Nephron progenitor cell (in vitro differentiated cells): ENCODE results near the gene FYN.

Source experiments
- DNase-seq: peaks from one replicate; pipeline ENCODE4 v3.0.0; 2021
- H3K27ac Mint-ChIP-seq: 2 replicates; pipeline ENCODE4 v1.8.0; 2021; ENCODE audit warnings: mild to moderate bottlenecking, moderate library complexity, mixed read lengths
- H3K27me3 Mint-ChIP-seq: 2 replicates; pipeline ENCODE4 v1.8.0; 2021; ENCODE audit warnings: mild to moderate bottlenecking, low read depth, mixed read lengths; ENCODE audit not compliant: poor library complexity
- H3K36me3 Mint-ChIP-seq: 2 replicates; pipeline ENCODE4 v1.8.0; 2021; ENCODE audit warnings: low read depth, mixed read lengths
- H3K4me1 Mint-ChIP-seq: 2 replicates; pipeline ENCODE4 v1.8.0; 2021; ENCODE audit warnings: mixed read lengths
- H3K4me3 Mint-ChIP-seq: 2 replicates; pipeline ENCODE4 v1.8.0; 2021; ENCODE audit warnings: mild to moderate bottlenecking, moderate library complexity, mixed read lengths
- H3K9me3 Mint-ChIP-seq: 2 replicates; pipeline ENCODE4 v1.8.0; 2021; ENCODE audit warnings: mild to moderate bottlenecking, moderate library complexity, mixed read lengths
- TF ChIP-seq, protein P1 (sequence below): fragments of 200-600 bp; sonication (generic); IDR thresholded peaks from 2 replicates; pipeline ENCODE4 v1.5.0; 2021; ENCODE audit warnings: antibody characterized with exemption

The FYN gene

DNA sequence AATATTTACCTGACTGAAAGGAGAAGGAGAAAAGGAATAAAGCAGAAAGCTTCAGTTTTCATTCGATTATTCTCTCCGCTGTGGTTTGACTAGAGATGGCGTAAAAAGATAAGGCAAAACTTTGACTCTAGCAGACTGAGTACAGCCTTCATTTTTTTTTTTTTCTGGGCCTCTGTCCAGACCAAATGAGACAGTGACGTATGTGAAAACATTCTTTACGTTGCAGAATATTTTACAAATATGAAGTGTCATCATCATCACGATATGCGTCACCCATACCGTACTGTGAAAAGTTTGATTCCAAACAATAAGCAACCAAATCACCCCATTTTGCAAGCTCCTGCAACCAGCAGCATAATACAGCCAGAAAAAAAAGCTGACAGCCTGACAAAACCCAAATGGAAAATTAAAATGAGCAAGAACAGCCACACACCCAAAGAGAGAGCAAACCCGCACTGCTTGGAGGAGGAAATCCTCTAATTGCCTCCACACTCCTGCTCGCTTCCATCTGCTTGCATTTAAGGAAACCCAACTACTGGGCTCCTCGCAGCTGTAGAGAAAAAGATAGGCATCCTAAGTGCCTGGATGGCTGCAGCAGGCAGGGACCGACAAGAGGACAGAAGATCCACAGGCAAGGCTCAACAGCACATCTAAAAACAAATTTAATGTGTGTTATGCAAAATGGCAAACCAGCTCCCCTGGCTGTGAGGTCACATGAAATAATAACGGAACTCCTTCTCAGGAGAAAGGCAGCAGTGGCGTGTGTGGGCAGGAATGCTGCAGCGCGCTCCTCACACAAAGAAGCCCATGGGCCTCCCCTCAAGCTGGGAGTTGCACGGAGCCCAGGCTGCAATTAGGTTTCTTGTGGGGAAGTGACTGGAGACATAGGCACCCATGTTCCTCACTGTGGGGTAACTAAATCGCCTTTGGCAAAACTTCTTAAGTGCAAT, 113.1 kb downstream of the FYN start:
- TF ChIP-seq, protein P1, sequence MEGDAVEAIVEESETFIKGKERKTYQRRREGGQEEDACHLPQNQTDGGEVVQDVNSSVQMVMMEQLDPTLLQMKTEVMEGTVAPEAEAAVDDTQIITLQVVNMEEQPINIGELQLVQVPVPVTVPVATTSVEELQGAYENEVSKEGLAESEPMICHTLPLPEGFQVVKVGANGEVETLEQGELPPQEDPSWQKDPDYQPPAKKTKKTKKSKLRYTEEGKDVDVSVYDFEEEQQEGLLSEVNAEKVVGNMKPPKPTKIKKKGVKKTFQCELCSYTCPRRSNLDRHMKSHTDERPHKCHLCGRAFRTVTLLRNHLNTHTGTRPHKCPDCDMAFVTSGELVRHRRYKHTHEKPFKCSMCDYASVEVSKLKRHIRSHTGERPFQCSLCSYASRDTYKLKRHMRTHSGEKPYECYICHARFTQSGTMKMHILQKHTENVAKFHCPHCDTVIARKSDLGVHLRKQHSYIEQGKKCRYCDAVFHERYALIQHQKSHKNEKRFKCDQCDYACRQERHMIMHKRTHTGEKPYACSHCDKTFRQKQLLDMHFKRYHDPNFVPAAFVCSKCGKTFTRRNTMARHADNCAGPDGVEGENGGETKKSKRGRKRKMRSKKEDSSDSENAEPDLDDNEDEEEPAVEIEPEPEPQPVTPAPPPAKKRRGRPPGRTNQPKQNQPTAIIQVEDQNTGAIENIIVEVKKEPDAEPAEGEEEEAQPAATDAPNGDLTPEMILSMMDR: no peak
- DNase-seq: no peak
- Mint-ChIP-seq H3K4me1 (peaks cover 61% of the 10 kb centered on the region), H3K4me3 (no peak overlapping the region), H3K9me3 (no peaks in the 10 kb centered on the region), H3K36me3 (peaks cover 17% of the 10 kb centered on the region), H3K27me3 (no peaks in the 10 kb centered on the region), H3K27ac (peak overlapping the region; percentile 46)

DNA sequence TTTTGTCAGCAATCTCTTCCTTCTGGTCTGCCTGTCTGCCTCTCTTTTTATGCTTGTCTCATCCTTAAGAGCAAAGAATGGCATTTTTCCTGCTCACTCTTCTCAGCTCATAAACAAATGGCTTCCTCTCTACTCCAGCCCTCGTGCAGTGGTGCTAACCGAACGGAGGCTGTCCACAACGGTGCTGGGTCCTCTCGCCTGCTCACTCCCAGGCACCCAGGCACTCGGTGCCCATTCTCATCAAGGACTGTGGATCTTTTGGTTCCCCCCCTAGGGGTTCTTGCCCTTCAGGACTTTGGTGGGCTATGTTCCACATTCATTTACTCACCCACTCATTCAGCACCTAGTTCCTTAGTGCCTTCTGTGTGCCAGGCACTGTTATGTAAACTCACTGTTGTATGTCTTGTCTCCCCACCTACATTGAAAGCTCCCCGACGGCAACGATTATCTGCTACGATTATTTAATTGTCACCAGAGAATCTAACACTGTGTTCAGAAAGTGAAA, 113.9 kb downstream of the FYN start:
- TF ChIP-seq, protein P1: no peak
- Mint-ChIP-seq H3K4me3 (no peak overlapping the region), H3K9me3 (no peaks in the 10 kb centered on the region), H3K27ac (no peak overlapping the region), H3K36me3 (peaks cover 17% of the 10 kb centered on the region), H3K4me1 (peaks cover 53% of the 10 kb centered on the region), H3K27me3 (no peaks in the 10 kb centered on the region)
- no peak for DNase-seq

DNA sequence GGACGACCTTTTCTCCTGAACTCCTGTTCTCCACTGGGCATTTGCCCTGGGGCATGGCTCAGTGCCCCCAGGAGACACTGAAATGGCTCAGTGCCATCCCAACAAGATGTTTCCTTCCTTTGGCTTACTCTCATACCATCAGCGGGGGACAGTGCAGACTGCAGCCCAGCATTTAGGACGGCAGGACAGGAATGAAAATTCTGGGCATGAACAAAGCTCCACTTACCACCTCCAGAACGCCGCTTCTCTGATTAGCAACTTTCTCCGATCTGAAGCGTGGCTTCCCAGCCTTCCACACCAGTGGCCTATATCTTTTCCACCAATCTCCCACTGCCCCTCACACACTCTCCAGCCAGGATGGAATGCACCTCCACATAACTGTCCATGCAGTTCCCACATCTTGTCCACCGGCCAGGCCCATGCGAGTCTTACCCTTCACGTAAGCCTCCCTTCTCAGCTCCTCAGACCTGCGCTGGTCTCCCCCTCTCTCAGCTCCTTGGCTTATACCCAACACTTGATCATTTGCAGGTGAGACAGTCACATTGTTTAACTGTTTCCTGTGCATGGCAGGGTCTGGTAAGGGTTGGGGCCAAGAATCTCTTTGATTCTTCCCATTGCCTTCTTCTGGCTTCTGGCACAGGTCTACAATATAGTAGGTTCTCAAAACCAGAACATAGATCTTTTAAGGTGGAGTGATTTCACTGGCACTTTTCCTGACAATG, 114.5 kb downstream of the FYN start:
- Mint-ChIP-seq H3K4me1 (peaks cover 47% of the 10 kb centered on the region), H3K27ac (peak overlapping the region; percentile 79), H3K9me3 (no peaks in the 10 kb centered on the region), H3K36me3 (peaks cover 17% of the 10 kb centered on the region), H3K27me3 (no peaks in the 10 kb centered on the region), H3K4me3 (no peak overlapping the region)
- no peak for DNase-seq
- TF ChIP-seq, protein P1: no peak

- Mint-ChIP-seq H3K4me1 (peaks cover 35% of the 10 kb centered on the region), H3K27me3 (no peaks in the 10 kb centered on the region), H3K27ac (no peak overlapping the region), H3K36me3 (peaks cover 22% of the 10 kb centered on the region), H3K4me3 (no peak overlapping the region), H3K9me3 (no peaks in the 10 kb centered on the region)
- TF ChIP-seq, protein P1: no peak
- no peak for DNase-seq
Measured at GRCh38 chr6:111757342-111757741, 115.9 kb downstream of the FYN start.

GRCh38 chr6:111754423-111754822, 118.8 kb downstream of the FYN start:
- no peak for DNase-seq
- H3K27ac Mint-ChIP-seq: no peak overlapping the region
- peaks cover 19% of the 10 kb centered on the region for H3K4me1 Mint-ChIP-seq
- no peaks in the 10 kb centered on the region for H3K9me3 Mint-ChIP-seq
- H3K27me3 Mint-ChIP-seq: no peaks in the 10 kb centered on the region
- peaks cover 21% of the 10 kb centered on the region for H3K36me3 Mint-ChIP-seq
- H3K4me3 Mint-ChIP-seq: no peak overlapping the region
- TF ChIP-seq, protein P1: no peak
